ENCODE results near the gene IKBKG. TPM values are rescaled to one million over a fixed set of nuclear protein-coding genes. Genes with fewer than 3 reads are reported as not detected.

IKBKG gene
- total and polyA plus RNA-seq, 2 of the 13 experiments (the other 11 are each of a cell fraction or from before 2014, with no cell fraction given) = 30.6 to 44.3 TPM

DNA sequence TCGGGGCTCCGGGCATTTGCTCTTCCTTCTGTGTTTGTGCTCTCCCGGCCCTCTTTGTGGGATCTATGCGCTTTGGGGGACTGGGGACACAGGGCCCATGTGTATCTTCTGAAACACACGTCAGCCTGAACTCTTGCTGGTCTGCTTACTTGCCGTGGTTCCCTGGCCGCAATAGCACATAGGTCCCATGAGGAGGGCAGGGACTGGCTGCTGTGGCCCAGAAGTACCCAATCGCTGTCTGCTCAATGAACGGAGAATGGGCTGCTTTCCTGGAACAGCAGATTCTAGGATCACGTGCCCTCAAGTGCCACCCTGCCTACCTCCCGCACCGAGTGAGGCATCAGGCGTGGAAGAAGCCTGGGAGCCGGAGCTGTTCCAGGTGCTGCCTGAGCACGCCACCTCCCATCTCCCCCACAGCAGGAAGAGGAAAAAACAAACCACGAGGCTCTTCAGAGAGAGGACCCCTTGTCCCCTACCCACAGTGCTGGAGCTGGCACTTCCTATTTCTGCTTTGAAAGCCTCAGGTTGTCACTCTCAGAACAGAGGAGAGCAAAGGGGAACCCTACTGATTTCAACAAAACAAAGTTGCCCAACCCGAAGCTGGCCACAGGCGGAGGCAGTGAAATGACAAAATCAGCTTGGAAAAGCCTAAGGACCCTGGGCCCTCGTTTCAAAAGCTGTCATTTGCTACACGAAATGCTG, 4.5 kb upstream of the IKBKG start:
- in situ Hi-C loops (cut with HindIII; ENCODE audit: extremely low pct_ligation_motif_present, low pct_unique_long_range_greater_than_20kb) = loop anchor here (25.0 kb wide), 1 partner anchor 131 kb away; the partner anchor contains the start of genes DNASE1L1 and TAFAZZIN
- BruUV-seq (replicated peaks) = no TSS peak
- H3K9ac ChIP-seq (ENCODE audit: insufficient read depth, low read depth, low read length) = peak overlapping the region; percentile 86
- peaks cover 12% of the 10 kb centered on the region for H4K20me1 ChIP-seq (ENCODE audit: insufficient read depth, low read length)
- POLR2A ChIA-PET = interaction anchor here (0.6 to 4.0 kb wide), 10 partner anchors 10 to 173 kb away, joined by 3 to 38 read pairs (median 16); partner anchors contain the start of genes EMD, FAM3A, FLNA and RPL10
- peaks cover 66% of the 10 kb centered on the region for H3K4me1 ChIP-seq (ENCODE audit: insufficient read depth, low read length)
- ATAC-seq (no peak), DNase-seq (ENCODE audit: low spot score) (peak; percentile 42), FAIRE-seq (peak; percentile 85)
- H3K9me3 ChIP-seq (ENCODE audit: low read length) = no peaks in the 10 kb centered on the region
- CTCF ChIA-PET (ENCODE audit: low intra/inter-chr PET ratio, low total read pairs) = no interaction called here
- intact Hi-C loops (cut with micrococcal nuclease; ENCODE audit: unreplicated experiment) = no loop called here
- H2AFZ ChIP-seq (ENCODE audit: low read length) = no peak overlapping the region
- 0 out of 5 replicates have a peak, but pooled peaks cover 0 to 5% of the 10 kb centered on the region in 2 experiments for H3K36me3 ChIP-seq (replicated peaks in 1 of 2; ENCODE audit: control insufficient read depth in 1 of 2, insufficient read depth in 2 of 2, low read length in 2 of 2)
- H3K4me2 ChIP-seq (ENCODE audit: low read depth, low read length) = peak overlapping the region; percentile 93
- H3K27ac ChIP-seq (ENCODE audit: extremely low read length, insufficient read depth, low read length) = peak overlapping the region; percentile 100
- no peaks in the 10 kb centered on the region; a peak in 1 of 5 replicates for H3K27me3 ChIP-seq (ENCODE audit: control insufficient read depth in 1 of 2, insufficient read depth in 2 of 2, low read length in 2 of 2)
- H3K4me3 ChIP-seq (replicated peaks in 1 of 3; ENCODE audit: insufficient read depth in 1 of 3, low read depth in 2 of 3, low read length in 3 of 3) = peak overlapping the region; percentile 54 to 78 (median 65)
- H3K79me2 ChIP-seq (ENCODE audit: insufficient read depth, low read length) = peaks cover 35% of the 10 kb centered on the region
- no CpG with 5 or more reads among the region's 20 CpGs for WGBS (ENCODE audit: low lambda C conversion rate)
- TF ChIP-seq POLR2G (IDR thresholded peaks at IDR 0.05; ENCODE audit: low read depth, low read length) (peak; percentile 53; the same call in 1 of the 2 replicates), ARID2 (CRISPR knock-in tag; IDR thresholded peaks at IDR 0.05; ENCODE audit: borderline replicate concordance) (no peak), ZNF484 (CRISPR knock-in tag; IDR thresholded peaks at IDR 0.05; ENCODE audit: borderline replicate concordance, low read depth) (no peak), ZNF792 (CRISPR knock-in tag; IDR thresholded peaks at IDR 0.05) (no peak), ETV5 (CRISPR knock-in tag; IDR thresholded peaks at IDR 0.05; ENCODE audit: borderline replicate concordance) (no peak), BHLHE40 (IDR thresholded peaks at IDR 0.05; ENCODE audit: low read length) (peak; percentile 67)
- TF ChIP-seq, protein P1, sequence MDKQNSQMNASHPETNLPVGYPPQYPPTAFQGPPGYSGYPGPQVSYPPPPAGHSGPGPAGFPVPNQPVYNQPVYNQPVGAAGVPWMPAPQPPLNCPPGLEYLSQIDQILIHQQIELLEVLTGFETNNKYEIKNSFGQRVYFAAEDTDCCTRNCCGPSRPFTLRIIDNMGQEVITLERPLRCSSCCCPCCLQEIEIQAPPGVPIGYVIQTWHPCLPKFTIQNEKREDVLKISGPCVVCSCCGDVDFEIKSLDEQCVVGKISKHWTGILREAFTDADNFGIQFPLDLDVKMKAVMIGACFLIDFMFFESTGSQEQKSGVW (CRISPR knock-in tag; IDR thresholded peaks at IDR 0.05; ENCODE audit: borderline replicate concordance) = no peak
- TF ChIP-seq, protein P2, sequence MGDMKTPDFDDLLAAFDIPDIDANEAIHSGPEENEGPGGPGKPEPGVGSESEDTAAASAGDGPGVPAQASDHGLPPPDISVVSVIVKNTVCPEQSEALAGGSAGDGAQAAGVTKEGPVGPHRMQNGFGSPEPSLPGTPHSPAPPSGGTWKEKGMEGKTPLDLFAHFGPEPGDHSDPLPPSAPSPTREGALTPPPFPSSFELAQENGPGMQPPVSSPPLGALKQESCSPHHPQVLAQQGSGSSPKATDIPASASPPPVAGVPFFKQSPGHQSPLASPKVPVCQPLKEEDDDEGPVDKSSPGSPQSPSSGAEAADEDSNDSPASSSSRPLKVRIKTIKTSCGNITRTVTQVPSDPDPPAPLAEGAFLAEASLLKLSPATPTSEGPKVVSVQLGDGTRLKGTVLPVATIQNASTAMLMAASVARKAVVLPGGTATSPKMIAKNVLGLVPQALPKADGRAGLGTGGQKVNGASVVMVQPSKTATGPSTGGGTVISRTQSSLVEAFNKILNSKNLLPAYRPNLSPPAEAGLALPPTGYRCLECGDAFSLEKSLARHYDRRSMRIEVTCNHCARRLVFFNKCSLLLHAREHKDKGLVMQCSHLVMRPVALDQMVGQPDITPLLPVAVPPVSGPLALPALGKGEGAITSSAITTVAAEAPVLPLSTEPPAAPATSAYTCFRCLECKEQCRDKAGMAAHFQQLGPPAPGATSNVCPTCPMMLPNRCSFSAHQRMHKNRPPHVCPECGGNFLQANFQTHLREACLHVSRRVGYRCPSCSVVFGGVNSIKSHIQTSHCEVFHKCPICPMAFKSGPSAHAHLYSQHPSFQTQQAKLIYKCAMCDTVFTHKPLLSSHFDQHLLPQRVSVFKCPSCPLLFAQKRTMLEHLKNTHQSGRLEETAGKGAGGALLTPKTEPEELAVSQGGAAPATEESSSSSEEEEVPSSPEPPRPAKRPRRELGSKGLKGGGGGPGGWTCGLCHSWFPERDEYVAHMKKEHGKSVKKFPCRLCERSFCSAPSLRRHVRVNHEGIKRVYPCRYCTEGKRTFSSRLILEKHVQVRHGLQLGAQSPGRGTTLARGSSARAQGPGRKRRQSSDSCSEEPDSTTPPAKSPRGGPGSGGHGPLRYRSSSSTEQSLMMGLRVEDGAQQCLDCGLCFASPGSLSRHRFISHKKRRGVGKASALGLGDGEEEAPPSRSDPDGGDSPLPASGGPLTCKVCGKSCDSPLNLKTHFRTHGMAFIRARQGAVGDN (CRISPR knock-in tag; IDR thresholded peaks at IDR 0.05) = peak; percentile 81
- TF ChIP-seq, protein P3, sequence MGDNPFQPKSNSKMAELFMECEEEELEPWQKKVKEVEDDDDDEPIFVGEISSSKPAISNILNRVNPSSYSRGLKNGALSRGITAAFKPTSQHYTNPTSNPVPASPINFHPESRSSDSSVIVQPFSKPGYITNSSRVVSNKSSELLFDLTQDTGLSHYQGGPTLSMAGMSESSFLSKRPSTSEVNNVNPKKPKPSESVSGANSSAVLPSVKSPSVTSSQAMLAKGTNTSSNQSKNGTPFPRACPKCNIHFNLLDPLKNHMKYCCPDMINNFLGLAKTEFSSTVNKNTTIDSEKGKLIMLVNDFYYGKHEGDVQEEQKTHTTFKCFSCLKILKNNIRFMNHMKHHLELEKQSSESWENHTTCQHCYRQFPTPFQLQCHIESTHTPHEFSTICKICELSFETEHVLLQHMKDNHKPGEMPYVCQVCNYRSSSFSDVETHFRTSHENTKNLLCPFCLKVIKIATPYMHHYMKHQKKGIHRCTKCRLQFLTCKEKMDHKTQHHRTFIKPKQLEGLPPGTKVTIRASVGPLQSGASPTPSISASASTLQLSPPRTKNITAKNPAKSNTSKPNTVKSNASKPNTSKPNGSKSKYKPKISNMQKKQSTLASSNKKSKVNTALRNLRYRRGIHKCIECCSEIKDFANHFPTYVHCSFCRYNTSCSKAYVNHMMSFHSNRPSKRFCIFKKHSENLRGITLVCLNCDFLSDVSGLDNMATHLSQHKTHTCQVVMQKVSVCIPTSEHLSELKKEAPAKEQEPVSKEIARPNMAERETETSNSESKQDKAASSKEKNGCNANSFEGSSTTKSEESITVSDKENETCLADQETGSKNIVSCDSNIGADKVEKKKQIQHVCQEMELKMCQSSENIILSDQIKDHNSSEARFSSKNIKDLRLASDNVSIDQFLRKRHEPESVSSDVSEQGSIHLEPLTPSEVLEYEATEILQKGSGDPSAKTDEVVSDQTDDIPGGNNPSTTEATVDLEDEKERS (CRISPR knock-in tag; IDR thresholded peaks at IDR 0.05) = 0 out of 2 replicates have a peak, but pooled peaks have one; percentile 55
- TF ChIP-seq, protein P4, sequence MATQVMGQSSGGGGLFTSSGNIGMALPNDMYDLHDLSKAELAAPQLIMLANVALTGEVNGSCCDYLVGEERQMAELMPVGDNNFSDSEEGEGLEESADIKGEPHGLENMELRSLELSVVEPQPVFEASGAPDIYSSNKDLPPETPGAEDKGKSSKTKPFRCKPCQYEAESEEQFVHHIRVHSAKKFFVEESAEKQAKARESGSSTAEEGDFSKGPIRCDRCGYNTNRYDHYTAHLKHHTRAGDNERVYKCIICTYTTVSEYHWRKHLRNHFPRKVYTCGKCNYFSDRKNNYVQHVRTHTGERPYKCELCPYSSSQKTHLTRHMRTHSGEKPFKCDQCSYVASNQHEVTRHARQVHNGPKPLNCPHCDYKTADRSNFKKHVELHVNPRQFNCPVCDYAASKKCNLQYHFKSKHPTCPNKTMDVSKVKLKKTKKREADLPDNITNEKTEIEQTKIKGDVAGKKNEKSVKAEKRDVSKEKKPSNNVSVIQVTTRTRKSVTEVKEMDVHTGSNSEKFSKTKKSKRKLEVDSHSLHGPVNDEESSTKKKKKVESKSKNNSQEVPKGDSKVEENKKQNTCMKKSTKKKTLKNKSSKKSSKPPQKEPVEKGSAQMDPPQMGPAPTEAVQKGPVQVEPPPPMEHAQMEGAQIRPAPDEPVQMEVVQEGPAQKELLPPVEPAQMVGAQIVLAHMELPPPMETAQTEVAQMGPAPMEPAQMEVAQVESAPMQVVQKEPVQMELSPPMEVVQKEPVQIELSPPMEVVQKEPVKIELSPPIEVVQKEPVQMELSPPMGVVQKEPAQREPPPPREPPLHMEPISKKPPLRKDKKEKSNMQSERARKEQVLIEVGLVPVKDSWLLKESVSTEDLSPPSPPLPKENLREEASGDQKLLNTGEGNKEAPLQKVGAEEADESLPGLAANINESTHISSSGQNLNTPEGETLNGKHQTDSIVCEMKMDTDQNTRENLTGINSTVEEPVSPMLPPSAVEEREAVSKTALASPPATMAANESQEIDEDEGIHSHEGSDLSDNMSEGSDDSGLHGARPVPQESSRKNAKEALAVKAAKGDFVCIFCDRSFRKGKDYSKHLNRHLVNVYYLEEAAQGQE (IDR thresholded peaks at IDR 0.05; ENCODE audit: borderline replicate concordance in 1 of 2, low read depth in 1 of 2, low read length in 2 of 2) = peak in 1 of 2 experiments; percentile 40; a peak in 1 of 4 replicates
